ENCODE results near the gene ADAMTSL3. TPM values are rescaled to one million over a fixed set of nuclear protein-coding genes. Genes with fewer than 3 reads are reported as not detected.

The ADAMTSL3 gene
- total and polyA plus RNA-seq, 2 donors (not counting 1 experiment from before 2014, with no cell fraction given): 0.01 TPM; not detected in 1

DNA sequence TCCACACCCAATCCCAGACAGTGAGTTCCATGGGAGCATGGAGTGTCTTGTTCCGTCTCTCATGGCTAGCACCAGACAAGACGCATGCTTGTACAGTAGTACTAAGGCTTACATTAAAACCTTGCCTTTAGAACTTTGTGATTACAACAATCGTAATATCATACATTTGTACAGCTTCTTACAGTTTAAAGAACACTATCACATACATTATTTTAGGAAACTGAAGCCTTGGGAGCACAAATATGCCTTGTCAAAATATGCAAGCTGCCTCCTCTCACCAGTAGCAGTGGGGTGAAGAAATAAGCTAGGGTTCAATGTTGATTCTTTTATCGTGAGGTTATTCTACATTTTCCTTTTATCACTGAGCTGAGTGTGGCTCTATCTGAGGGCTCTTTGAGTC lies 36.8 kb downstream of the ADAMTSL3 start:
- 100% methylated on average over 2 of the region's 4 CpGs for WGBS (ENCODE audit: insufficient coverage)

DNA sequence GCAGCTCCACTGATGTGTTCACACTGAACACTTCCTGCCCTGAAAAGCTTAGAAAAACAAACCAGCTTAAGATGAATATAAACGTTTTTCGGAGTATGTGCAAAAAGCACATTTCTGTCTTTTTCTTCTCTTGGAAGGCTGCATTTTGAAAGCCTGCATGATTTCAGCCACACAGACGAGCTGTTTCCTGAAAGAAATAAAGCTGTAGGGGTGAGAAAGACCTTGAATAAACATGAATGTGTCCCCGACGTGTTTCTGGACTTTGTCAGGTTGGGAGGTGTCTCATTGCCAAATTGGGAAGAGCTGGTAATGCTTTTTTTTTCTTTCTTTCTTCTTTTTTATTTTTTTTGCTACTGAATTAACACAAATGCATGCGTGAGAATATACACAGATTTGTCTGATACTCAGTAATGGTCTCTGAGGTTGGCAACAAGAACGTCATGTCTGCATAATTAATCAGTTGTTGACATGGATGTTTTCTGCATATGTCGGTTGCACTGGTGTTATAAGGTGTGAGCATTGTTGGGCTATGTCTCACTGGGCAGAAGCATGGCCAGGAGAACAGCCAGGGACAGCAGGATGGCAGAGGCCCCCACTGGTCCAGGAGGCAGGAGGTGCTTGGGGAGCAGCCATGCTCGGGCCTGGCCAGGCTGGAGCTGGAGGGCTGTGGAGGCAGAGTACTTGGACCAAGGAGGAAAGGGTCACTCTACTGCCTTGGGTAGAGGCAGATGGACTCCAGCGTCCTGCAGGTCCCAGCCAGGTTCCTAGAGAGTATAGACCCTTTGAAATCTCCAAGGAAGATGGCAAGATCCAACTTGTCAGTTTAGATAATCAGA lies 39.0 kb downstream of the ADAMTSL3 start:
- Histone ChIP-seq H3K27ac (ENCODE audit: low read length in 2 of 2) (no peak overlapping the region), H3K4me3 (ENCODE audit: control extremely low read depth in 1 of 5, extremely low read depth in 1 of 5, insufficient read depth in 1 of 5, low read depth in 2 of 5, low read length in 4 of 5) (no peak overlapping the region), H3K79me2 (ENCODE audit: control insufficient read depth, insufficient read depth, low read length) (no peaks in the 10 kb centered on the region), H3K9ac (ENCODE audit: low read length) (no peak overlapping the region), H3K27me3 (replicated peaks in 1 of 4; ENCODE audit: control extremely low read depth in 1 of 4, control insufficient read depth in 3 of 4, insufficient read depth in 4 of 4, low read length in 3 of 4) (no peaks in the 10 kb centered on the region), H3K36me3 (replicated peaks in 1 of 2; ENCODE audit: control extremely low read depth in 1 of 2, control insufficient read depth in 1 of 2, extremely low read depth in 1 of 2, insufficient read depth in 2 of 2, low read length in 1 of 2) (no peaks in the 10 kb centered on the region), H3K9me3 (ENCODE audit: control extremely low read depth in 1 of 3, control insufficient read depth in 2 of 3, insufficient read depth in 1 of 3, low read length in 2 of 3) (no peaks in the 10 kb centered on the region), H4K20me1 (ENCODE audit: control insufficient read depth, insufficient read depth, low read length, poor library complexity, severe bottlenecking) (no peaks in the 10 kb centered on the region), H3K4me2 (replicated peaks; ENCODE audit: low read depth, low read length, poor library complexity, severe bottlenecking) (no peak overlapping the region), H2AFZ (ENCODE audit: insufficient read depth, low read depth, low read length, poor library complexity, severe bottlenecking) (no peak overlapping the region), H3K4me1 (ENCODE audit: control insufficient read depth in 2 of 2, insufficient read depth in 2 of 2, low read length in 2 of 2) (no peaks in the 10 kb centered on the region)
- ChIA-PET CTCF (no interaction called here), POLR2A (no interaction called here)
- H3K27ac Mint-ChIP-seq: no peak overlapping the region
- no peak for TF ChIP-seq EZH2 (IDR thresholded peaks at IDR 0.05; ENCODE audit: borderline replicate concordance, insufficient read depth, low read depth, low read length, poor library complexity, severe bottlenecking)
- peaks cover 4% of the 10 kb centered on the region for H3K27me3 Mint-ChIP-seq
- intact Hi-C loops (cut with micrococcal nuclease): no loop called here
- no peaks in the 10 kb centered on the region for H3K4me1 Mint-ChIP-seq
- 86% methylated on average over 5 of the region's 10 CpGs for WGBS (ENCODE audit: insufficient coverage)
- H3K9me3 Mint-ChIP-seq (ENCODE audit: insufficient read depth): no peaks in the 10 kb centered on the region
- H3K4me3 Mint-ChIP-seq: no peak overlapping the region
- DNase-seq (no peak), ATAC-seq (ENCODE audit: low read depth) (no peak)

More for the DNA sequence above, 36.8 kb downstream of the ADAMTSL3 start:
- intact Hi-C loops (cut with micrococcal nuclease): no loop called here
- ChIA-PET POLR2A (no interaction called here), CTCF (no interaction called here)
- no peak overlapping the region for H2AFZ ChIP-seq (ENCODE audit: insufficient read depth, low read depth, low read length, poor library complexity, severe bottlenecking)
- H3K27me3 ChIP-seq (replicated peaks in 1 of 4; ENCODE audit: control extremely low read depth in 1 of 4, control insufficient read depth in 3 of 4, insufficient read depth in 4 of 4, low read length in 3 of 4): no peaks in the 10 kb centered on the region
- Mint-ChIP-seq H3K4me3 (no peak overlapping the region), H3K4me1 (no peaks in the 10 kb centered on the region), H3K27ac (no peak overlapping the region), H3K9me3 (ENCODE audit: insufficient read depth) (no peaks in the 10 kb centered on the region), H3K27me3 (peaks cover 10% of the 10 kb centered on the region)
- DNase-seq: no peak
- no peak for TF ChIP-seq EZH2 (IDR thresholded peaks at IDR 0.05; ENCODE audit: borderline replicate concordance, insufficient read depth, low read depth, low read length, poor library complexity, severe bottlenecking)
- TF ChIP-seq, protein P1, sequence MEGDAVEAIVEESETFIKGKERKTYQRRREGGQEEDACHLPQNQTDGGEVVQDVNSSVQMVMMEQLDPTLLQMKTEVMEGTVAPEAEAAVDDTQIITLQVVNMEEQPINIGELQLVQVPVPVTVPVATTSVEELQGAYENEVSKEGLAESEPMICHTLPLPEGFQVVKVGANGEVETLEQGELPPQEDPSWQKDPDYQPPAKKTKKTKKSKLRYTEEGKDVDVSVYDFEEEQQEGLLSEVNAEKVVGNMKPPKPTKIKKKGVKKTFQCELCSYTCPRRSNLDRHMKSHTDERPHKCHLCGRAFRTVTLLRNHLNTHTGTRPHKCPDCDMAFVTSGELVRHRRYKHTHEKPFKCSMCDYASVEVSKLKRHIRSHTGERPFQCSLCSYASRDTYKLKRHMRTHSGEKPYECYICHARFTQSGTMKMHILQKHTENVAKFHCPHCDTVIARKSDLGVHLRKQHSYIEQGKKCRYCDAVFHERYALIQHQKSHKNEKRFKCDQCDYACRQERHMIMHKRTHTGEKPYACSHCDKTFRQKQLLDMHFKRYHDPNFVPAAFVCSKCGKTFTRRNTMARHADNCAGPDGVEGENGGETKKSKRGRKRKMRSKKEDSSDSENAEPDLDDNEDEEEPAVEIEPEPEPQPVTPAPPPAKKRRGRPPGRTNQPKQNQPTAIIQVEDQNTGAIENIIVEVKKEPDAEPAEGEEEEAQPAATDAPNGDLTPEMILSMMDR (IDR thresholded peaks at IDR 0.05): no peak
- H3K4me3 ChIP-seq (ENCODE audit: control extremely low read depth in 1 of 5, extremely low read depth in 1 of 5, insufficient read depth in 1 of 5, low read depth in 2 of 5, low read length in 4 of 5): no peak overlapping the region
- H3K79me2 ChIP-seq (ENCODE audit: control insufficient read depth, insufficient read depth, low read length): no peaks in the 10 kb centered on the region
- no peak overlapping the region for H3K4me2 ChIP-seq (replicated peaks; ENCODE audit: low read depth, low read length, poor library complexity, severe bottlenecking)
- H3K9me3 ChIP-seq (ENCODE audit: control extremely low read depth in 1 of 3, control insufficient read depth in 2 of 3, insufficient read depth in 1 of 3, low read length in 2 of 3): no peaks in the 10 kb centered on the region
- H4K20me1 ChIP-seq (ENCODE audit: control insufficient read depth, insufficient read depth, low read length, poor library complexity, severe bottlenecking): no peaks in the 10 kb centered on the region
- no peak overlapping the region for H3K9ac ChIP-seq (ENCODE audit: low read length)
- no peak for ATAC-seq (ENCODE audit: low read depth)
- H3K27ac ChIP-seq (ENCODE audit: low read length in 2 of 2): no peak overlapping the region
- no peaks in the 10 kb centered on the region for H3K36me3 ChIP-seq (replicated peaks in 1 of 2; ENCODE audit: control extremely low read depth in 1 of 2, control insufficient read depth in 1 of 2, extremely low read depth in 1 of 2, insufficient read depth in 2 of 2, low read length in 1 of 2)
- H3K4me1 ChIP-seq (ENCODE audit: control insufficient read depth in 2 of 2, insufficient read depth in 2 of 2, low read length in 2 of 2): no peaks in the 10 kb centered on the region
